HepG2 (cell line): ENCODE results near the gene ROBO2. TPM values are rescaled to one million over a fixed set of nuclear protein-coding genes. Genes with fewer than 3 reads are reported as not detected.

ENCODE experiments used
- ATAC-seq: fragments of 200-7000 bp; cut with Tn5 transposase; 3 replicates; pipeline ENCODE4 v1.9.1; 2020; ENCODE audit warnings: mild to moderate bottlenecking, moderate library complexity
- BruUV-seq: library from RNA; stranded (reverse); fragments of 400-500 nt; replicated peaks from 2 replicates; lab custom pipeline; 2021; lab: Mats Ljungman, UMichigan
- CTCF ChIA-PET: fragments of 300-600 bp; formaldehyde crosslinking; extraction: SDS; loops from one replicate; lab custom pipeline; 2021; ENCODE audit warnings: low total read pairs, inconsistent platforms, low intra/inter-chr PET ratio; lab: Yijun Ruan, JAX
- POLR2A ChIA-PET: fragments of 350-600 bp; sonication (Branson Sonifier 250); formaldehyde crosslinking; loops from one replicate; lab custom pipeline; 2020; ENCODE audit warnings: antibody characterized with exemption, inconsistent platforms; lab: Yijun Ruan, JAX
- DNase-seq: peaks from one replicate; pipeline ENCODE4 v3.0.0-alpha.2; 2015; ENCODE audit warnings: low spot score
- FAIRE-seq: peaks from 3 replicates; lab custom pipeline; 2011; peaks lifted over from hg19 to GRCh38; lab: Jason Lieb, UNC
- H2AFZ ChIP-seq: one replicate; pipeline ENCODE4 v1.6.1; 2011; ENCODE audit warnings: low read length, inconsistent platforms
- H3K27ac ChIP-seq: fragments of 300-600 bp; 3 replicates; pipeline ENCODE4 v1.8.0; 2011; ENCODE audit warnings: mixed run types, mild to moderate bottlenecking, mixed read lengths, low read length, inconsistent platforms; ENCODE audit not compliant: insufficient read depth; ENCODE audit errors: extremely low read length
- H3K27me3 ChIP-seq, 2 experiments: fragments of 200-600 bp in 1 of 2; 2 replicates in 1 of 2; 3 replicates in 1 of 2; pipeline versions ENCODE4 v1.6.0 to v1.8.0; 2011; ENCODE audit warnings: low read length in 2 of 2, mild to moderate bottlenecking in 2 of 2, moderate library complexity in 2 of 2, inconsistent platforms in 1 of 2; ENCODE audit not compliant: insufficient read depth in 2 of 2, control insufficient read depth in 1 of 2
- H3K36me3 ChIP-seq, 2 experiments: fragments of 200-600 bp in 1 of 2; replicated peaks in 1 of 2; 2 replicates in 1 of 2; 3 replicates in 1 of 2; pipeline versions ENCODE4 v1.5.1 to v1.8.0; 2011; ENCODE audit warnings: low read length in 2 of 2, inconsistent platforms in 1 of 2; ENCODE audit not compliant: insufficient read depth in 2 of 2, control insufficient read depth in 1 of 2
- H3K4me1 ChIP-seq: 2 replicates; pipeline ENCODE4 v1.5.1; 2012; ENCODE audit warnings: low read length, inconsistent platforms; ENCODE audit not compliant: insufficient read depth
- H3K4me2 ChIP-seq: 2 replicates; pipeline ENCODE4 v1.6.0; 2011; ENCODE audit warnings: low read depth, low read length, inconsistent platforms
- H3K4me3 ChIP-seq, 3 experiments: fragments of 200-600 bp in 1 of 3; sonication (generic), shearing (Covaris generic) in 1 of 3; replicated peaks in 1 of 3; 2 replicates each; pipeline ENCODE4 v1.5.1; 2011 to 2016; ENCODE audit warnings: low read length in 3 of 3, inconsistent platforms in 2 of 3, low read depth in 2 of 3, mild to moderate bottlenecking in 2 of 3, control low read depth in 1 of 3, mixed read lengths in 1 of 3; ENCODE audit not compliant: insufficient read depth in 1 of 3
- H3K79me2 ChIP-seq: one replicate; pipeline ENCODE4 v1.6.1; 2011; ENCODE audit warnings: low read length, inconsistent platforms; ENCODE audit not compliant: insufficient read depth
- H3K9ac ChIP-seq: 2 replicates; pipeline ENCODE4 v1.6.0; 2011; ENCODE audit warnings: mild to moderate bottlenecking, low read depth, low read length, inconsistent platforms; ENCODE audit not compliant: insufficient read depth
- H3K9me3 ChIP-seq: 2 replicates; pipeline ENCODE4 v1.5.1; 2012; ENCODE audit warnings: mild to moderate bottlenecking, low read length
- H4K20me1 ChIP-seq: 2 replicates; pipeline ENCODE4 v1.6.0; 2011; ENCODE audit warnings: inconsistent platforms, mild to moderate bottlenecking, low read length, moderate library complexity; ENCODE audit not compliant: insufficient read depth
- CENPT ChIP-seq: sonication (generic); formaldehyde crosslinking; IDR thresholded peaks from 2 replicates; pipeline ENCODE4 v1.8.0; 2022; ENCODE audit warnings: low read depth, mild to moderate bottlenecking, moderate library complexity, missing genetic modification reagents
- GFI1 ChIP-seq: sonication (generic); formaldehyde crosslinking; IDR thresholded peaks from 2 replicates; pipeline ENCODE4 v1.5.0; 2020; ENCODE audit warnings: missing genetic modification reagents, mild to moderate bottlenecking, borderline replicate concordance
- KAT7 ChIP-seq: IDR thresholded peaks from 2 replicates; pipeline ENCODE4 v1.6.1; 2018; ENCODE audit warnings: borderline replicate concordance, missing compliant biosample characterization
- MEF2D ChIP-seq: sonication (generic); formaldehyde crosslinking; IDR thresholded peaks from 2 replicates; pipeline ENCODE4 v1.5.1; 2020; ENCODE audit warnings: mild to moderate bottlenecking, missing genetic modification reagents
- PCBP1 ChIP-seq: fragments of 200-400 bp; formaldehyde crosslinking; IDR thresholded peaks from 2 replicates; pipeline ENCODE4 v1.6.1; 2017; ENCODE audit warnings: mild to moderate bottlenecking, low read depth, low read length, borderline replicate concordance
- PLRG1 ChIP-seq: fragments of 450-650 bp; conservative IDR thresholded peaks from 2 replicates; pipeline ENCODE4 v1.6.1; 2016
- PRDM10 ChIP-seq: sonication (generic); formaldehyde crosslinking; IDR thresholded peaks from 2 replicates; pipeline ENCODE4 v1.4.0; 2020; ENCODE audit warnings: low read depth, missing genetic modification reagents
- SALL2 ChIP-seq: sonication (generic); formaldehyde crosslinking; IDR thresholded peaks from 2 replicates; pipeline ENCODE4 v1.8.1; 2023; ENCODE audit warnings: mild to moderate bottlenecking, missing genetic modification reagents, inconsistent platforms
- SOX6 ChIP-seq, 2 experiments: fragments of 450-650 bp in 1 of 2; sonication (generic) in 1 of 2; formaldehyde crosslinking in 1 of 2; IDR thresholded peaks; 2 replicates each; pipeline versions ENCODE4 v1.4.0 to v1.6.1; 2017 to 2020; ENCODE audit warnings: antibody characterized with exemption in 1 of 2, mild to moderate bottlenecking in 1 of 2, missing genetic modification reagents in 1 of 2
- SP1 ChIP-seq, 2 experiments: fragments of 450-650 bp in 1 of 2; sonication (generic) in 1 of 2; formaldehyde crosslinking in 1 of 2; IDR thresholded peaks; 2 replicates each; pipeline versions ENCODE4 v1.4.0 to v1.6.1; 2016 to 2020; ENCODE audit warnings: missing genetic modification reagents in 1 of 2
- SRY ChIP-seq: sonication (generic); formaldehyde crosslinking; IDR thresholded peaks from 2 replicates; pipeline ENCODE4 v1.8.0; 2022; ENCODE audit warnings: mild to moderate bottlenecking, missing genetic modification reagents
- ZBTB1 ChIP-seq: sonication (generic); formaldehyde crosslinking; IDR thresholded peaks from 2 replicates; pipeline ENCODE4 v1.4.0; 2020; ENCODE audit warnings: missing genetic modification reagents, borderline replicate concordance
- ZFP1 ChIP-seq: IDR thresholded peaks from 2 replicates; pipeline ENCODE4 v1.6.1; 2016
- ZNF441 ChIP-seq: sonication (generic); formaldehyde crosslinking; IDR thresholded peaks from 2 replicates; pipeline ENCODE4 v1.7.0; 2021; ENCODE audit warnings: missing genetic modification reagents, borderline replicate concordance
- ZNF557 ChIP-seq: sonication (generic); formaldehyde crosslinking; IDR thresholded peaks from 2 replicates; pipeline ENCODE4 v1.4.0; 2020; ENCODE audit warnings: missing genetic modification reagents
- ZNF839 ChIP-seq: sonication (generic); formaldehyde crosslinking; IDR thresholded peaks from 2 replicates; pipeline ENCODE4 v1.4.0; 2020; ENCODE audit warnings: missing genetic modification reagents, mild to moderate bottlenecking, borderline replicate concordance
- WGBS: methylation state at CpG from one replicate; pipeline ENCODE4 v1.1.6; 2017; ENCODE audit warnings: low lambda C conversion rate; 5-methylcytosine and 5-hydroxymethylcytosine counted together
- in situ Hi-C: cut with HindIII; loops from 2 replicates; pipeline ENCODE4 v1.10.0; 2017; ENCODE audit warnings: low pct_unique_long_range_greater_than_20kb; ENCODE audit not compliant: extremely low pct_ligation_motif_present
- intact Hi-C: fragments of 100-400 bp; cut with micrococcal nuclease; formaldehyde crosslinking; loops from one replicate; pipeline ENCODE4 v1.10.0; 2022; ENCODE audit not compliant: unreplicated experiment
- polyA plus RNA-seq, 8 experiments: library from polyadenylated mRNA; depleted of rRNA in 3 of 8; stranded (reverse) in 7 of 8; unstranded in 1 of 8; fragments of >200 nt; fragmentation: Illumina TruSeq in 4 of 8; extraction: Trizol in 4 of 8; gene quantifications; 2 replicates each; pipeline versions ENCODE4 v1.2.1 to v1.2.3, GENCODE V29; 2011 to 2016; ENCODE audit warnings: low read depth in 4 of 8, missing spikeins in 1 of 8, mixed read lengths in 1 of 8; ENCODE audit not compliant: insufficient read depth in 1 of 8
- total RNA-seq, 5 experiments: library from RNA; depleted of rRNA; stranded (reverse); fragments of >200 nt; fragmentation: Illumina TruSeq; extraction: Trizol; gene quantifications; 2 replicates each; pipeline ENCODE4 v1.2.3, GENCODE V29; 2016; ENCODE audit warnings: low read depth in 1 of 5

Gene ROBO2
- total and polyA plus RNA-seq, 2 of the 13 experiments (the other 11 are each of a cell fraction or from before 2014, with no cell fraction given) = not detected

- Histone ChIP-seq H3K4me3 (no peak overlapping the region), H4K20me1 (no peaks in the 10 kb centered on the region), H3K4me2 (no peak overlapping the region), H3K27ac (no peak overlapping the region), H3K79me2 (no peaks in the 10 kb centered on the region), H3K9me3 (no peaks in the 10 kb centered on the region), H3K4me1 (no peaks in the 10 kb centered on the region), H3K36me3 (no peaks in the 10 kb centered on the region), H2AFZ (no peak overlapping the region), H3K27me3 (no peaks in the 10 kb centered on the region), H3K9ac (no peak overlapping the region)
- no TSS peak for BruUV-seq
- in situ Hi-C loops = no loop called here
- WGBS = 18% methylated on average over 2 of the region's 2 CpGs
- TF ChIP-seq PLRG1 (no peak), ZFP1 (CRISPR knock-in tag) (no peak), KAT7 (no peak), ZNF557 (no peak), GFI1 (no peak)
- FAIRE-seq = no peak
- ATAC-seq = no peak
- ChIA-PET CTCF (no interaction called here), POLR2A (no interaction called here)
- no peak for DNase-seq
- intact Hi-C loops = loop anchor here (5.0 kb wide), 1 partner anchor 489 kb away; no protein-coding TSS in a partner anchor
These were observed 53.2 kb downstream of the ROBO2 start for GRCh38 chr3:77093101-77093500.

GRCh38 chr3:77096145-77096544 lies 56.2 kb downstream of the ROBO2 start:
- no peak overlapping the region for H3K27ac ChIP-seq
- in situ Hi-C loops = no loop called here
- no peaks in the 10 kb centered on the region for H4K20me1 ChIP-seq
- POLR2A ChIA-PET = no interaction called here
- ATAC-seq = no peak
- intact Hi-C loops = no loop called here
- H2AFZ ChIP-seq = no peak overlapping the region
- CTCF ChIA-PET = no interaction called here
- DNase-seq = no peak
- no peaks in the 10 kb centered on the region for H3K4me1 ChIP-seq
- no peaks in the 10 kb centered on the region for H3K9me3 ChIP-seq
- H3K79me2 ChIP-seq = no peaks in the 10 kb centered on the region
- FAIRE-seq = no peak
- H3K36me3 ChIP-seq = no peaks in the 10 kb centered on the region
- no peak overlapping the region for H3K9ac ChIP-seq
- H3K27me3 ChIP-seq = no peaks in the 10 kb centered on the region
- no TSS peak for BruUV-seq
- no peak overlapping the region for H3K4me2 ChIP-seq
- H3K4me3 ChIP-seq = no peak overlapping the region
- 4% methylated on average over 1 of the region's 1 CpG for WGBS
- no peak for TF ChIP-seq ZNF441 (CRISPR knock-in tag)
- TF ChIP-seq SOX6 (IDR thresholded peaks at IDR 0.05) = no peak
- no peak for TF ChIP-seq SOX6 (CRISPR knock-in tag; IDR thresholded peaks at IDR 0.05)
- no peak for TF ChIP-seq SRY
- TF ChIP-seq ZNF839 (CRISPR knock-in tag) = no peak
- TF ChIP-seq MEF2D (CRISPR knock-in tag) = no peak
- no peak for TF ChIP-seq PRDM10 (CRISPR knock-in tag)
- TF ChIP-seq SP1 (IDR thresholded peaks at IDR 0.05) = no peak
- no peak for TF ChIP-seq SP1 (CRISPR knock-in tag; IDR thresholded peaks at IDR 0.05)
- no peak for TF ChIP-seq PCBP1
- TF ChIP-seq ZBTB1 (CRISPR knock-in tag) = no peak
- TF ChIP-seq SALL2 (CRISPR knock-in tag) = no peak
- no peak for TF ChIP-seq CENPT
